Mucosa of stomach (tissue), 1 donor: ENCODE results near the gene PPM1A.
A peak's percentile ranks its signal among the peaks of the same experiment; 100 is the strongest.

Source experiments
- H3K27me3 ChIP-seq: one replicate; pipeline ENCODE4 v1.7.0; 2013; ENCODE audit warnings: mild to moderate bottlenecking, low read length; ENCODE audit not compliant: control insufficient read depth, insufficient read depth
- H3K36me3 ChIP-seq: one replicate; pipeline ENCODE4 v1.7.0; 2013; ENCODE audit warnings: low read length; ENCODE audit not compliant: control insufficient read depth, insufficient read depth
- H3K4me1 ChIP-seq: one replicate; pipeline ENCODE4 v1.7.0; 2013; ENCODE audit warnings: mild to moderate bottlenecking, low read length; ENCODE audit not compliant: control insufficient read depth, insufficient read depth
- H3K4me3 ChIP-seq: one replicate; pipeline ENCODE4 v1.7.0; 2013; ENCODE audit warnings: low read length
- H3K9ac ChIP-seq: one replicate; pipeline ENCODE4 v1.7.0; 2013; ENCODE audit warnings: mild to moderate bottlenecking, low read length, moderate library complexity
- H3K9me3 ChIP-seq: one replicate; pipeline ENCODE4 v1.7.0; 2013; ENCODE audit warnings: mild to moderate bottlenecking, low read length, moderate library complexity; ENCODE audit not compliant: control insufficient read depth
- donor health status: Pancreatic carcinoma.

Gene PPM1A

GRCh38 chr14:60250257-60251035 lies 1.4 kb downstream of the PPM1A start:
- H3K36me3 ChIP-seq, result no peaks in the 10 kb centered on the region
- H3K4me3 ChIP-seq, result peak overlapping the region; percentile 72
- H3K9me3 ChIP-seq, result no peaks in the 10 kb centered on the region
- H3K27me3 ChIP-seq, result no peaks in the 10 kb centered on the region
- H3K4me1 ChIP-seq, result peaks cover 37% of the 10 kb centered on the region
- H3K9ac ChIP-seq, result peak overlapping the region; percentile 82

GRCh38 chr14:60251877-60252276 lies 2.9 kb downstream of the PPM1A start:
- Histone ChIP-seq H3K36me3 (no peaks in the 10 kb centered on the region), H3K9ac (no peak overlapping the region), H3K4me1 (peaks cover 37% of the 10 kb centered on the region), H3K27me3 (no peaks in the 10 kb centered on the region), H3K4me3 (no peak overlapping the region), H3K9me3 (no peaks in the 10 kb centered on the region)

GRCh38 chr14:60252630-60253029 lies 3.6 kb downstream of the PPM1A start:
- Histone ChIP-seq H3K4me1 (peaks cover 37% of the 10 kb centered on the region), H3K4me3 (no peak overlapping the region), H3K27me3 (no peaks in the 10 kb centered on the region), H3K9me3 (no peaks in the 10 kb centered on the region), H3K9ac (no peak overlapping the region), H3K36me3 (no peaks in the 10 kb centered on the region)

- Histone ChIP-seq H3K9ac (no peak overlapping the region), H3K9me3 (no peaks in the 10 kb centered on the region), H3K36me3 (no peaks in the 10 kb centered on the region), H3K4me3 (no peak overlapping the region), H3K27me3 (no peaks in the 10 kb centered on the region), H3K4me1 (peaks cover 31% of the 10 kb centered on the region)
Observed at GRCh38 chr14:60253649-60254048, 4.6 kb downstream of the PPM1A start.

- peaks cover 30% of the 10 kb centered on the region for H3K4me1 ChIP-seq
- no peak overlapping the region for H3K9ac ChIP-seq
- no peaks in the 10 kb centered on the region for H3K36me3 ChIP-seq
- H3K4me3 ChIP-seq, result no peak overlapping the region
- H3K9me3 ChIP-seq, result no peaks in the 10 kb centered on the region
- H3K27me3 ChIP-seq, result no peaks in the 10 kb centered on the region
Observed at GRCh38 chr14:60254176-60254575, 5.2 kb downstream of the PPM1A start.

- Histone ChIP-seq H3K36me3 (no peaks in the 10 kb centered on the region), H3K9me3 (no peaks in the 10 kb centered on the region), H3K4me3 (no peak overlapping the region), H3K9ac (no peak overlapping the region), H3K4me1 (peaks cover 10% of the 10 kb centered on the region), H3K27me3 (no peaks in the 10 kb centered on the region)
Observed at GRCh38 chr14:60257865-60258264, 8.8 kb downstream of the PPM1A start.

GRCh38 chr14:60265163-60265562 lies 16.1 kb downstream of the PPM1A start:
- H3K27me3 ChIP-seq, result no peaks in the 10 kb centered on the region
- no peaks in the 10 kb centered on the region for H3K4me1 ChIP-seq
- H3K4me3 ChIP-seq, result no peak overlapping the region
- H3K9me3 ChIP-seq, result no peaks in the 10 kb centered on the region
- no peak overlapping the region for H3K9ac ChIP-seq
- no peaks in the 10 kb centered on the region for H3K36me3 ChIP-seq

GRCh38 chr14:60266021-60266937 lies 17.3 kb downstream of the PPM1A start:
- no peaks in the 10 kb centered on the region for H3K36me3 ChIP-seq

GRCh38 chr14:60272177-60272576 lies 23.2 kb downstream of the PPM1A start:
- Histone ChIP-seq H3K36me3 (no peaks in the 10 kb centered on the region), H3K9ac (no peak overlapping the region), H3K4me3 (no peak overlapping the region), H3K4me1 (peaks cover 9% of the 10 kb centered on the region), H3K27me3 (no peaks in the 10 kb centered on the region), H3K9me3 (no peaks in the 10 kb centered on the region)

More at GRCh38 chr14:60266021-60266937, 17.3 kb downstream of the PPM1A start:
- no peaks in the 10 kb centered on the region for H3K4me1 ChIP-seq
- no peaks in the 10 kb centered on the region for H3K9me3 ChIP-seq
- no peak overlapping the region for H3K4me3 ChIP-seq
- H3K9ac ChIP-seq, result no peak overlapping the region
- no peaks in the 10 kb centered on the region for H3K27me3 ChIP-seq

GRCh38 chr14:60273956-60274355 lies 24.9 kb downstream of the PPM1A start:
- Histone ChIP-seq H3K27me3 (no peaks in the 10 kb centered on the region), H3K9me3 (no peaks in the 10 kb centered on the region), H3K36me3 (no peaks in the 10 kb centered on the region), H3K4me1 (peaks cover 16% of the 10 kb centered on the region), H3K4me3 (no peak overlapping the region), H3K9ac (no peak overlapping the region)

- no peaks in the 10 kb centered on the region for H3K9me3 ChIP-seq
- no peak overlapping the region for H3K4me3 ChIP-seq
- no peaks in the 10 kb centered on the region for H3K36me3 ChIP-seq
- H3K27me3 ChIP-seq, result no peaks in the 10 kb centered on the region
- no peak overlapping the region for H3K9ac ChIP-seq
- H3K4me1 ChIP-seq, result peaks cover 16% of the 10 kb centered on the region
Observed at GRCh38 chr14:60274448-60274847, 25.4 kb downstream of the PPM1A start.

- no peak overlapping the region for H3K9ac ChIP-seq
- no peak overlapping the region for H3K4me3 ChIP-seq
- no peaks in the 10 kb centered on the region for H3K9me3 ChIP-seq
- H3K36me3 ChIP-seq, result no peaks in the 10 kb centered on the region
- no peaks in the 10 kb centered on the region for H3K27me3 ChIP-seq
- peaks cover 16% of the 10 kb centered on the region for H3K4me1 ChIP-seq
Observed at GRCh38 chr14:60275932-60276331, 26.9 kb downstream of the PPM1A start.
